GM12864 (cell line): ENCODE data around the gene FOXN1.

Experiments used
- DNase-seq: peaks from one replicate; pipeline ENCODE4 v3.0.0-alpha.2; 2011; ENCODE audit warnings: low read depth
- H3K4me3 ChIP-seq: 2 replicates; pipeline ENCODE4 v1.5.1; 2011; ENCODE audit warnings: mild to moderate bottlenecking, low read depth, low read length, control low read depth
- TF ChIP-seq, protein P1 (sequence below): IDR thresholded peaks from 2 replicates; pipeline ENCODE4 v1.5.1; 2011; ENCODE audit warnings: low read depth, mild to moderate bottlenecking, moderate library complexity, low read length, control low read depth, inconsistent platforms; ENCODE audit errors: missing control alignments

FOXN1 gene

DNA sequence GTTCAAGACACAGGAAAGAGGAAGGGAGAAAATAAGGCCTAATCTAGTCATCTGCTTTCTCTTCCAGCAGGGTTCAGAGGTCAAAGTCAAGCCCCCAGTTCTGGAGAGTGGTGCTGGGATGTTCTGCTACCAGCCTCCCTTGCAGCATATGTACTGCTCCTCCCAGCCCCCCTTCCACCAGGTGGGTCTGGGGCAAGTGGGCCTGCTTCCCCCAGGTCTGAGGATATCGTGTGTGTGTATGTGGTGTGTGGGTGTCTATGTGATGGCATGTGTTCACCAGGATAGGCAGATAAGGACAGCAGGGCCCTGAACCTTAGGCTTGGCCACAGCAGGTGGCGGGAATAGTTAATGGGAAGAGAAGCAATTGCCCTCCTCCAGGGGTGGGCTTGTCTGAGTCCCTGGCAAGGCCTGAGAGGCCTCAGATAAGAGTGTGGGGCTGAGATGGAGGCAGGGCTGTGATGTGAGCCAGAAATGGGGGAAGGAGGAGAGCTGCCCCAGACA, 21.1 kb downstream of the FOXN1 start:
- DNase-seq = no peak
- TF ChIP-seq, protein P1, sequence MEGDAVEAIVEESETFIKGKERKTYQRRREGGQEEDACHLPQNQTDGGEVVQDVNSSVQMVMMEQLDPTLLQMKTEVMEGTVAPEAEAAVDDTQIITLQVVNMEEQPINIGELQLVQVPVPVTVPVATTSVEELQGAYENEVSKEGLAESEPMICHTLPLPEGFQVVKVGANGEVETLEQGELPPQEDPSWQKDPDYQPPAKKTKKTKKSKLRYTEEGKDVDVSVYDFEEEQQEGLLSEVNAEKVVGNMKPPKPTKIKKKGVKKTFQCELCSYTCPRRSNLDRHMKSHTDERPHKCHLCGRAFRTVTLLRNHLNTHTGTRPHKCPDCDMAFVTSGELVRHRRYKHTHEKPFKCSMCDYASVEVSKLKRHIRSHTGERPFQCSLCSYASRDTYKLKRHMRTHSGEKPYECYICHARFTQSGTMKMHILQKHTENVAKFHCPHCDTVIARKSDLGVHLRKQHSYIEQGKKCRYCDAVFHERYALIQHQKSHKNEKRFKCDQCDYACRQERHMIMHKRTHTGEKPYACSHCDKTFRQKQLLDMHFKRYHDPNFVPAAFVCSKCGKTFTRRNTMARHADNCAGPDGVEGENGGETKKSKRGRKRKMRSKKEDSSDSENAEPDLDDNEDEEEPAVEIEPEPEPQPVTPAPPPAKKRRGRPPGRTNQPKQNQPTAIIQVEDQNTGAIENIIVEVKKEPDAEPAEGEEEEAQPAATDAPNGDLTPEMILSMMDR = no peak
- H3K4me3 ChIP-seq = no peak overlapping the region

DNA sequence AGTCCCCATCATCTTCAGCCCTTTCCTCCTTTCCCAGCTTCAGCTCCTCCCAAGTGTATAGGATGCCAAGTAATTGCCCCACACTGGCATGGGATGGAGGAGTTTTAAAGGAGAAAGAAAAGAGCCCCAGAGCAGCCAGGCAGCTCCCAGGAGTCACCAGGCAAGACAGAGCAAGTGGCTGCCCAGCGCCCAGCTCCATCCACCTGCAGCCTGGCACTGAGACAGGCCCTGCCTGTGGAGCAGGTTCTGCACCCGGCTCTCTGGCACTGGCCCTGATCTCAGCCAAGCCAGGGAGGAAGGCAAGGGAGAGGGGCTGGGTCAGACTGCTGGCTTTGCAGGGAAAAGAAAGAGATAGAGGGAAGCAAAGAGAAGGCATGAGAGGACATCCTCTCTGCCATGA, 21.7 kb downstream of the FOXN1 start:
- H3K4me3 ChIP-seq = no peak overlapping the region
- no peak for DNase-seq
- TF ChIP-seq, protein P1 = no peak

DNA sequence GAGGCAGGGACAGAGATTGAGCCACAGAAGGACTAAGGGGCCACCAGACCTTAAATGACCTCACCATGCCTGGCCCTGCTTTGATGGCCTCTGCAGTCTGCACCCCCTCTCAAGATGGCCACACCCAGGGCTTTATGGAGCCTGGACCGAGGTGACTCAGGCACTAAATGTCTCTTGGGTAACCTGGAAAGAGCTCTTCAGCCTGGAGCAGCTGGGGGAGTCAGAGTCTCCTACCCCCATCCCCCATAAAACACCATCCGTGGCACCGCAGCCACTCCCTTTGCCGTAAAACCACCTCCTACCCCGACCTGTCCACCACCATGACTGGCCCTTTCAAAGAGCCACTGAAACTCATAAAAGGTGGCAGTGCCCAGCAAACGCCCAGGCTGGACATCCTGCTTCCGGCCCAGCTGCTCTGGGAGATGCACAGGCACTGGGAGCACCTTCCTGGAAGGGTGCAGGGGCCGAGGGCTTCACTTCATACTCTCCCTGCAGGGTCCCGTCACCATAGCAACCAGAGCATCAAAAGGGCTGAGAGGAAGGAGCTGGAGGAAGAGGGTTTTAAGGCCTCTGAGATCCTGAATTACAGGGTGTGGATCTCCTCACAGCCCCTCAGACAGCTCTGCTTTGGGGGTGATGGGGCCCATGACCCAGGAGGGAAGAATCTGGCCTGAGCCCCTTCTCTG, 22.3 kb downstream of the FOXN1 start:
- no peak for DNase-seq
- H3K4me3 ChIP-seq = no peak overlapping the region
- TF ChIP-seq, protein P1 = no peak

DNA sequence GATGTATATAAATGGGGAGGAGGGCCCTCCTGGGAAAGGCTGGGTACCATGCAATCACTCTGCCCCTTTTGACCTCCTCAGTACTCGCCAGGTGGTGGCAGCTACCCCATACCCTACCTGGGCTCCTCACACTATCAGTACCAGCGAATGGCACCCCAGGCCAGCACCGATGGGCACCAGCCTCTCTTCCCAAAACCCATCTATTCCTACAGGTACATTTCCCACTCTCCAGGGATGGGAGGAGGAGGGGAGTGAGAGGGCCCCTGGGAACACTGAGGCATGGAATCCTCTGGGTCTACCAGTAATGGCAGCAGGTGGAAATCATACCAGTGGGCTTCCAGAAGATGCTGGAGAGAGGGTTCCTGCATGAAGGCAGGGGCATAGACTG, 22.9 kb downstream of the FOXN1 start:
- TF ChIP-seq, protein P1 = no peak

DNA sequence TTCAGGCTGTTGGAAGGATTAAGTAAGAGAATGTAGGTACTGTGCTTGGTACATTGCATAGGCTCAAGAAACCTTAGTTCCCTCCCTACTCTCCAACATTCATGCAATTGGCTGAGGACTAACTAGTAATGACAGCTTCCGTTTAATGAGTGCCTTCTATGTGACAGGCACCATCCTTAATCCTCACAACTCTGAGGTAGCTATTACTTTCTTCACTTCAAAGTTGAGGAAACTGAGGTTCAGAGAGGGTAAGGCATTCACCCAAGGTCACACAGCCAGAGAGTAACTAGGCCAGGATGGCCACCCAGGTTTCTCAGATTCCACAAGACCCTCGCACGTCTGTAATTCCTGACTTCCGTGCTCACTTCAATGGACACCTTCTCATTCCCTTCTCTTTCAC, 24.1 kb downstream of the FOXN1 start:
- TF ChIP-seq, protein P1 = no peak
- no peak overlapping the region for H3K4me3 ChIP-seq
- no peak for DNase-seq

More for the DNA sequence above, 22.9 kb downstream of the FOXN1 start:
- DNase-seq = no peak
- no peak overlapping the region for H3K4me3 ChIP-seq

DNA sequence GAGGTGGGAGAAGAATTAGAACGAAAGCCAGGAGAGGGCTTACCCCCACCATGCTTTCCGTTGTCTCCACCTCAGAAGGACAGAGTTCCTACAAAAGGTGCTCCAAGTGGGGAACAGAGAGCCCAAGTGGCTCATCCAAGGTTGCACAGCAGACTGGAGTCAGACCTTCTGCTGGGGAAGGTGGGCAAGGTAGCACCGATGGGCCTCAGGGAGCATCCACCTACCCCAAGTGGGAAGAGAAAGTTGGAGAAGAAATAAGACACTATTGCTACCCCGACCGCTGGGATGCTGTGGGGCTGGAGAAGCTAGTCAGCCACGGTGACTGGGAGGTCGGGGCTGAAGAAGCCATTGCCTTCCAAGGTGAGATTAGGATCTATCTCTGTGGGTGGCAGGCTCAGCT, 24.8 kb downstream of the FOXN1 start:
- TF ChIP-seq, protein P1 = no peak
- DNase-seq = no peak
- H3K4me3 ChIP-seq = no peak overlapping the region
